ENCODE data around the gene S100A2.

Gene S100A2

GRCh38 chr1:153609585-153609907, 43.9 kb upstream of the S100A2 start:
- POLR2A ChIA-PET: interaction anchor here (1.5 to 3.7 kb wide), 2 partner anchors 18 to 25 kb away, joined by 7 to 31 read pairs; partner anchors contain the start of genes CHTOP and S100A13
- DNase-seq (ENCODE audit: extremely low spot score): no peak
- no peak for TF ChIP-seq L3MBTL2 (conservative IDR thresholded peaks at IDR 0.05)
- no peak for TF ChIP-seq HDGF (IDR thresholded peaks at IDR 0.05; ENCODE audit: borderline replicate concordance)
- no peak for TF ChIP-seq ZNF384 (IDR thresholded peaks at IDR 0.05)
- no peak for TF ChIP-seq CTBP1 (IDR thresholded peaks at IDR 0.05; ENCODE audit: borderline replicate concordance)
- no peak for TF ChIP-seq ARNT (IDR thresholded peaks at IDR 0.05)
- no peak for TF ChIP-seq FOXM1 (IDR thresholded peaks at IDR 0.05; ENCODE audit: borderline replicate concordance)
- TF ChIP-seq NFRKB (IDR thresholded peaks at IDR 0.05): no peak
- TF ChIP-seq LEF1 (IDR thresholded peaks at IDR 0.05; ENCODE audit: borderline replicate concordance): no peak
- TF ChIP-seq SP1 (IDR thresholded peaks at IDR 0.05): no peak
- no peak for TF ChIP-seq FOXK2 (IDR thresholded peaks at IDR 0.05)
- no peak for TF ChIP-seq PKNOX1 (IDR thresholded peaks at IDR 0.05)
- no peak for TF ChIP-seq ELF4 (IDR thresholded peaks at IDR 0.05)
- TF ChIP-seq BHLHE40 (IDR thresholded peaks at IDR 0.05; ENCODE audit: borderline replicate concordance): no peak
- no peak for TF ChIP-seq SUZ12 (IDR thresholded peaks at IDR 0.05)
- no peak for TF ChIP-seq TARDBP (IDR thresholded peaks at IDR 0.05)
- TF ChIP-seq FOXA1 (IDR thresholded peaks at IDR 0.05): no peak
- CTCF ChIA-PET: no interaction called here

GRCh38 chr1:153608742-153609584, 43.3 kb upstream of the S100A2 start:
- DNase-seq (ENCODE audit: extremely low spot score): no peak
- TF ChIP-seq PKNOX1 (IDR thresholded peaks at IDR 0.05): peak; percentile 88
- no peak for TF ChIP-seq SUZ12 (IDR thresholded peaks at IDR 0.05)
- ChIA-PET POLR2A (interaction anchor here (1.4 kb wide), 1 partner anchor 19 kb away, joined by 6 read pairs; the partner anchor contains the start of gene S100A13), CTCF (interaction anchor here (0.6 kb wide), 1 partner anchor 19 kb away, joined by 3 read pairs; the partner anchor contains the start of gene S100A13)

- ChIA-PET POLR2A (interaction anchor here (1.4 to 2.3 kb wide), 2 partner anchors 19 to 26 kb away, joined by 6 to 8 read pairs; partner anchors contain the start of genes CHTOP and S100A13), CTCF (interaction anchor here (0.5 to 0.6 kb wide), 2 partner anchors 19 to 1929 kb away, joined by 3 read pairs; partner anchors contain the start of gene S100A13)
- TF ChIP-seq HDGF (IDR thresholded peaks at IDR 0.05; ENCODE audit: borderline replicate concordance): no peak
These were observed 42.5 kb upstream of the S100A2 start for GRCh38 chr1:153608089-153608682.

GRCh38 chr1:153607381-153607780, 41.7 kb upstream of the S100A2 start:
- ChIA-PET CTCF (interaction anchor here (0.6 kb wide), 1 partner anchor 20 kb away, joined by 3 read pairs; the partner anchor contains the start of gene S100A13), POLR2A (interaction anchor here (1.3 to 2.3 kb wide), 2 partner anchors 20 to 27 kb away, joined by 6 to 8 read pairs; partner anchors contain the start of genes CHTOP and S100A13)
- no peak for TF ChIP-seq FOXA1 (IDR thresholded peaks at IDR 0.05)
- no peak for TF ChIP-seq ARNT (IDR thresholded peaks at IDR 0.05)
- DNase-seq (ENCODE audit: extremely low spot score): no peak

More at GRCh38 chr1:153608089-153608682, 42.5 kb upstream of the S100A2 start:
- DNase-seq (ENCODE audit: extremely low spot score): no peak

- no peak for DNase-seq (ENCODE audit: extremely low spot score)
- CTCF ChIA-PET: interaction anchor here (0.6 kb wide), 1 partner anchor 17 kb away, joined by 4 read pairs; no protein-coding TSS in a partner anchor
- POLR2A ChIA-PET: interaction anchor here (1.3 to 2.3 kb wide), 2 partner anchors 21 to 28 kb away, joined by 6 to 8 read pairs; partner anchors contain the start of genes CHTOP and S100A13
- no peak for TF ChIP-seq CTBP1 (IDR thresholded peaks at IDR 0.05; ENCODE audit: borderline replicate concordance)
- no peak for TF ChIP-seq ARNT (IDR thresholded peaks at IDR 0.05)
- TF ChIP-seq ZNF384 (IDR thresholded peaks at IDR 0.05): no peak
- TF ChIP-seq SP1 (IDR thresholded peaks at IDR 0.05): no peak
- TF ChIP-seq TARDBP (IDR thresholded peaks at IDR 0.05): no peak
- TF ChIP-seq LEF1 (IDR thresholded peaks at IDR 0.05; ENCODE audit: borderline replicate concordance): no peak
- TF ChIP-seq PKNOX1 (IDR thresholded peaks at IDR 0.05): no peak
- TF ChIP-seq HDGF (IDR thresholded peaks at IDR 0.05; ENCODE audit: borderline replicate concordance): no peak
- TF ChIP-seq BHLHE40 (IDR thresholded peaks at IDR 0.05; ENCODE audit: borderline replicate concordance): no peak
- no peak for TF ChIP-seq FOXM1 (IDR thresholded peaks at IDR 0.05; ENCODE audit: borderline replicate concordance)
- TF ChIP-seq FOXA1 (IDR thresholded peaks at IDR 0.05): no peak
- no peak for TF ChIP-seq L3MBTL2 (conservative IDR thresholded peaks at IDR 0.05)
These were observed 40.5 kb upstream of the S100A2 start for GRCh38 chr1:153606194-153606593.

- no peak for DNase-seq (ENCODE audit: extremely low spot score)
- ChIA-PET POLR2A (interaction anchor here (0.9 kb wide), 1 partner anchor 25 kb away, joined by 4 read pairs; the partner anchor contains the start of gene S100A13), CTCF (no interaction called here)
- no peak for TF ChIP-seq PKNOX1 (IDR thresholded peaks at IDR 0.05)
- no peak for TF ChIP-seq ZNF384 (IDR thresholded peaks at IDR 0.05)
- no peak for TF ChIP-seq CTBP1 (IDR thresholded peaks at IDR 0.05; ENCODE audit: borderline replicate concordance)
- no peak for TF ChIP-seq L3MBTL2 (conservative IDR thresholded peaks at IDR 0.05)
These were observed 37.1 kb upstream of the S100A2 start for GRCh38 chr1:153602749-153603148.

Measured in HEK293T (cell line).